SK-N-SH treated with all-trans-retinoic acid at 6 μM for 48 hours (cell line): ENCODE measurements around the gene GON4L.

Experiments used
- ESRRG ChIP-seq: fragments of 250-450 bp; sonication (Bioruptor Pico); IDR thresholded peaks from 2 replicates; pipeline ENCODE4 v1.6.1; 2021; ENCODE audit warnings: mild to moderate bottlenecking
- SNAI2 ChIP-seq: fragments of 250-450 bp; sonication (Bioruptor Pico); IDR thresholded peaks from 2 replicates; pipeline ENCODE4 v1.5.0; 2020; ENCODE audit warnings: mild to moderate bottlenecking, moderate library complexity
- TCF4 ChIP-seq: fragments of 250-450 bp; sonication (Bioruptor Pico); IDR thresholded peaks from 2 replicates; pipeline ENCODE4 v1.8.0; 2021; ENCODE audit warnings: mild to moderate bottlenecking, moderate library complexity, borderline replicate concordance
- ZFP3 ChIP-seq: fragments of 250-450 bp; sonication (Bioruptor Pico); IDR thresholded peaks from 2 replicates; pipeline ENCODE4 v1.5.0; 2020; ENCODE audit warnings: mild to moderate bottlenecking, moderate library complexity

- TF ChIP-seq TCF4 (CRISPR knock-in tag) (no peak), ZFP3 (CRISPR knock-in tag) (no peak), SNAI2 (CRISPR knock-in tag) (no peak), ESRRG (CRISPR knock-in tag) (no peak)
These were observed 25.8 kb upstream of the GON4L start for GRCh38 chr1:155882766-155883165.
